HepG2 (cell line): Measurements from ENCODE around the gene ARHGEF1. TPM values are rescaled to one million over a fixed set of nuclear protein-coding genes. Genes with fewer than 3 reads are reported as not detected.
A peak's percentile ranks its signal among the peaks of the same experiment; 100 is the strongest.

ENCODE experiments used
- ATF7 ChIP-seq, 2 experiments: fragments of 450-650 bp in 1 of 2; sonication (generic) in 1 of 2; formaldehyde crosslinking in 1 of 2; IDR thresholded peaks; 2 replicates each; pipeline versions ENCODE4 v1.4.0 to v1.6.1; 2016 to 2020; ENCODE audit warnings: antibody characterized with exemption in 1 of 2, mild to moderate bottlenecking in 1 of 2, missing genetic modification reagents in 1 of 2
- JUND ChIP-seq: sonication (generic); formaldehyde crosslinking; IDR thresholded peaks from 2 replicates; pipeline ENCODE4 v1.8.0; 2022; ENCODE audit warnings: mild to moderate bottlenecking, missing genetic modification reagents
- NBN ChIP-seq: fragments of 450-650 bp; conservative IDR thresholded peaks from 2 replicates; pipeline ENCODE4 v1.6.1; 2017
- NR0B2 ChIP-seq: sonication (generic); formaldehyde crosslinking; IDR thresholded peaks from 2 replicates; pipeline ENCODE4 v1.4.0; 2020; ENCODE audit warnings: mild to moderate bottlenecking, missing genetic modification reagents
- RAD51 ChIP-seq: fragments of 450-650 bp; IDR thresholded peaks from 2 replicates; pipeline ENCODE4 v1.6.1; 2016; ENCODE audit warnings: borderline replicate concordance
- RERE ChIP-seq: IDR thresholded peaks from 2 replicates; pipeline ENCODE4 v1.6.1; 2016; ENCODE audit warnings: low read depth, missing genetic modification reagents, missing compliant biosample characterization
- ZNF34 ChIP-seq: sonication (generic); formaldehyde crosslinking; IDR thresholded peaks from 2 replicates; pipeline ENCODE4 v1.4.0; 2020; ENCODE audit warnings: mild to moderate bottlenecking, missing genetic modification reagents, borderline replicate concordance
- ZNF562 ChIP-seq: sonication (generic); formaldehyde crosslinking; IDR thresholded peaks from 2 replicates; pipeline ENCODE4 v1.8.0; 2022; ENCODE audit warnings: missing genetic modification reagents, borderline replicate concordance
- ZNF607 ChIP-seq: sonication (generic); formaldehyde crosslinking; IDR thresholded peaks from 2 replicates; pipeline ENCODE4 v1.5.1; 2020; ENCODE audit warnings: missing genetic modification reagents, mild to moderate bottlenecking, borderline replicate concordance
- polyA plus RNA-seq, 8 experiments: library from polyadenylated mRNA; depleted of rRNA in 3 of 8; stranded (reverse) in 7 of 8; unstranded in 1 of 8; fragments of >200 nt; fragmentation: Illumina TruSeq in 4 of 8; extraction: Trizol in 4 of 8; gene quantifications; 2 replicates each; pipeline versions ENCODE4 v1.2.1 to v1.2.3, GENCODE V29; 2011 to 2016; ENCODE audit warnings: low read depth in 4 of 8, missing spikeins in 1 of 8, mixed read lengths in 1 of 8; ENCODE audit not compliant: insufficient read depth in 1 of 8
- total RNA-seq, 5 experiments: library from RNA; depleted of rRNA; stranded (reverse); fragments of >200 nt; fragmentation: Illumina TruSeq; extraction: Trizol; gene quantifications; 2 replicates each; pipeline ENCODE4 v1.2.3, GENCODE V29; 2016; ENCODE audit warnings: low read depth in 1 of 5
- TF ChIP-seq, protein P1 (sequence below): sonication (generic); formaldehyde crosslinking; IDR thresholded peaks from 2 replicates; pipeline ENCODE4 v1.4.0; 2020; ENCODE audit warnings: missing genetic modification reagents; ENCODE audit errors: not compliant biosample characterization
- TF ChIP-seq, protein P2 (sequence below): sonication (generic); formaldehyde crosslinking; IDR thresholded peaks from 2 replicates; pipeline ENCODE4 v1.4.0; 2020; ENCODE audit warnings: missing genetic modification reagents, borderline replicate concordance
- TF ChIP-seq, protein P3 (sequence below): sonication (generic); formaldehyde crosslinking; IDR thresholded peaks from 2 replicates; pipeline ENCODE4 v1.9.0; 2021; ENCODE audit warnings: missing genetic modification reagents, mild to moderate bottlenecking, borderline replicate concordance
- TF ChIP-seq, protein P4 (sequence below): IDR thresholded peaks from 2 replicates; pipeline ENCODE4 v1.6.1; 2016

ARHGEF1 gene
- total and polyA plus RNA-seq, 2 of the 13 experiments (the other 11 are each of a cell fraction or from before 2014, with no cell fraction given): 33.7 to 34.7 TPM

DNA sequence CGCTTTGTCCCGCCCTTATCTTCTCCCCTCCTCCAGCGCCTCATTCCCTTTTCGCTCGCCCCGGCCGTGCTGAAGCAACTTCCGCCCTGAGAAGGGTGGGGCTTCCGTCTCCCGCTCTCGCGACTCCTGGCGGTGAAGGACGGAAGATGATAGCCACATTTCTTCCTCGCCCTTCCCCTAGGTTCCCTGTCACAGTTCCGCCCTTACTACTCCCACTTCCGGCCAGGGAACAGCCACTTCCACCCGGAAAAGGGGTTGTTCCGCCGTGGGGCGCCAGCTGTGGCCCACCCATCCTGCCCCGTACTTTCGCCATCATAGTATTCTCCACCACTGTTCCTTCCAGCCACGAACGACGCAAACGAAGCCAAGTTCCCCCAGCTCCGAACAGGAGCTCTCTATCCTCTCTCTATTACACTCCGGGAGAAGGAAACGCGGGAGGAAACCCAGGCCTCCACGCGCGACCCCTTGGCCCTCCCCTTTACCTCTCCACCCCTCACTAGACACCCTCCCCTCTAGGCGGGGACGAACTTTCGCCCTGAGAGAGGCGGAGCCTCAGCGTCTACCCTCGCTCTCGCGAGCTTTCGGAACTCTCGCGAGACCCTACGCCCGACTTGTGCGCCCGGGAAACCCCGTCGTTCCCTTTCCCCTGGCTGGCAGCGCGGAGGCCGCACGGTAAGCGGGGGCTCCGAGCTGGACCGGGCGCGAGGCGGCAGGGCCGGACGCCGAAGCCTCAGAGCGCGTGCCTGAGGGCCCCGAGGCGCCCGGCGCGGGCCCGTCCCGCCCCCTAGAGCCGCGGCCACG, 23.2 kb upstream of the ARHGEF1 start, which contains the start of gene RPS19 (continued):
- TF ChIP-seq, protein P1, sequence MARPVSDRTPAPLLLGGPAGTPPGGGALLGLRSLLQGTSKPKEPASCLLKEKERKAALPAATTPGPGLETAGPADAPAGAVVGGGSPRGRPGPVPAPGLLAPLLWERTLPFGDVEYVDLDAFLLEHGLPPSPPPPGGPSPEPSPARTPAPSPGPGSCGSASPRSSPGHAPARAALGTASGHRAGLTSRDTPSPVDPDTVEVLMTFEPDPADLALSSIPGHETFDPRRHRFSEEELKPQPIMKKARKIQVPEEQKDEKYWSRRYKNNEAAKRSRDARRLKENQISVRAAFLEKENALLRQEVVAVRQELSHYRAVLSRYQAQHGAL (CRISPR knock-in tag): peak; percentile 55
- TF ChIP-seq ZNF607 (CRISPR knock-in tag) (peak; percentile 74; the same call in 1 of the 2 replicates), ATF7 (IDR thresholded peaks at IDR 0.05) (no peak), ATF7 (CRISPR knock-in tag; IDR thresholded peaks at IDR 0.05) (no peak), RAD51 (no peak), NR0B2 (CRISPR knock-in tag) (0 out of 2 replicates have a peak, but pooled peaks have one; percentile 8), ZNF562 (CRISPR knock-in tag) (no peak), ZNF34 (CRISPR knock-in tag) (no peak), RERE (CRISPR knock-in tag) (no peak), JUND (CRISPR knock-in tag) (no peak), NBN (no peak)
- TF ChIP-seq, protein P2, sequence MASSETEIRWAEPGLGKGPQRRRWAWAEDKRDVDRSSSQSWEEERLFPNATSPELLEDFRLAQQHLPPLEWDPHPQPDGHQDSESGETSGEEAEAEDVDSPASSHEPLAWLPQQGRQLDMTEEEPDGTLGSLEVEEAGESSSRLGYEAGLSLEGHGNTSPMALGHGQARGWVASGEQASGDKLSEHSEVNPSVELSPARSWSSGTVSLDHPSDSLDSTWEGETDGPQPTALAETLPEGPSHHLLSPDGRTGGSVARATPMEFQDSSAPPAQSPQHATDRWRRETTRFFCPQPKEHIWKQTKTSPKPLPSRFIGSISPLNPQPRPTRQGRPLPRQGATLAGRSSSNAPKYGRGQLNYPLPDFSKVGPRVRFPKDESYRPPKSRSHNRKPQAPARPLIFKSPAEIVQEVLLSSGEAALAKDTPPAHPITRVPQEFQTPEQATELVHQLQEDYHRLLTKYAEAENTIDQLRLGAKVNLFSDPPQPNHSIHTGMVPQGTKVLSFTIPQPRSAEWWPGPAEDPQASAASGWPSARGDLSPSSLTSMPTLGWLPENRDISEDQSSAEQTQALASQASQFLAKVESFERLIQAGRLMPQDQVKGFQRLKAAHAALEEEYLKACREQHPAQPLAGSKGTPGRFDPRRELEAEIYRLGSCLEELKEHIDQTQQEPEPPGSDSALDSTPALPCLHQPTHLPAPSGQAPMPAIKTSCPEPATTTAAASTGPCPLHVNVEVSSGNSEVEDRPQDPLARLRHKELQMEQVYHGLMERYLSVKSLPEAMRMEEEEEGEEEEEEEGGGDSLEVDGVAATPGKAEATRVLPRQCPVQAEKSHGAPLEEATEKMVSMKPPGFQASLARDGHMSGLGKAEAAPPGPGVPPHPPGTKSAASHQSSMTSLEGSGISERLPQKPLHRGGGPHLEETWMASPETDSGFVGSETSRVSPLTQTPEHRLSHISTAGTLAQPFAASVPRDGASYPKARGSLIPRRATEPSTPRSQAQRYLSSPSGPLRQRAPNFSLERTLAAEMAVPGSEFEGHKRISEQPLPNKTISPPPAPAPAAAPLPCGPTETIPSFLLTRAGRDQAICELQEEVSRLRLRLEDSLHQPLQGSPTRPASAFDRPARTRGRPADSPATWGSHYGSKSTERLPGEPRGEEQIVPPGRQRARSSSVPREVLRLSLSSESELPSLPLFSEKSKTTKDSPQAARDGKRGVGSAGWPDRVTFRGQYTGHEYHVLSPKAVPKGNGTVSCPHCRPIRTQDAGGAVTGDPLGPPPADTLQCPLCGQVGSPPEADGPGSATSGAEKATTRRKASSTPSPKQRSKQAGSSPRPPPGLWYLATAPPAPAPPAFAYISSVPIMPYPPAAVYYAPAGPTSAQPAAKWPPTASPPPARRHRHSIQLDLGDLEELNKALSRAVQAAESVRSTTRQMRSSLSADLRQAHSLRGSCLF (CRISPR knock-in tag): no peak; the same call in 1 of the 2 replicates
- TF ChIP-seq, protein P3, sequence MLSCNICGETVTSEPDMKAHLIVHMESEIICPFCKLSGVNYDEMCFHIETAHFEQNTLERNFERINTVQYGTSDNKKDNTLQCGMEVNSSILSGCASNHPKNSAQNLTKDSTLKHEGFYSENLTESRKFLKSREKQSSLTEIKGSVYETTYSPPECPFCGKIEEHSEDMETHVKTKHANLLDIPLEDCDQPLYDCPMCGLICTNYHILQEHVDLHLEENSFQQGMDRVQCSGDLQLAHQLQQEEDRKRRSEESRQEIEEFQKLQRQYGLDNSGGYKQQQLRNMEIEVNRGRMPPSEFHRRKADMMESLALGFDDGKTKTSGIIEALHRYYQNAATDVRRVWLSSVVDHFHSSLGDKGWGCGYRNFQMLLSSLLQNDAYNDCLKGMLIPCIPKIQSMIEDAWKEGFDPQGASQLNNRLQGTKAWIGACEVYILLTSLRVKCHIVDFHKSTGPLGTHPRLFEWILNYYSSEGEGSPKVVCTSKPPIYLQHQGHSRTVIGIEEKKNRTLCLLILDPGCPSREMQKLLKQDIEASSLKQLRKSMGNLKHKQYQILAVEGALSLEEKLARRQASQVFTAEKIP (CRISPR knock-in tag): no peak
- TF ChIP-seq, protein P4, sequence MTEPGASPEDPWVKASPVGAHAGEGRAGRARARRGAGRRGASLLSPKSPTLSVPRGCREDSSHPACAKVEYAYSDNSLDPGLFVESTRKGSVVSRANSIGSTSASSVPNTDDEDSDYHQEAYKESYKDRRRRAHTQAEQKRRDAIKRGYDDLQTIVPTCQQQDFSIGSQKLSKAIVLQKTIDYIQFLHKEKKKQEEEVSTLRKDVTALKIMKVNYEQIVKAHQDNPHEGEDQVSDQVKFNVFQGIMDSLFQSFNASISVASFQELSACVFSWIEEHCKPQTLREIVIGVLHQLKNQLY: no peak
